Tongue (tissue), 2 donors: ENCODE results near the gene PLCL1. TPM values are rescaled to one million over a fixed set of nuclear protein-coding genes. Genes with fewer than 3 reads are reported as not detected.
"Not testable (repeated sequence)": the region's sequence is repeated elsewhere in the genome, so short reads cannot be mapped to it uniquely, and the experiment has no call there.

ENCODE experiments used
- DNase-seq: peaks from one replicate; pipeline ENCODE4 v3.0.0-alpha.2; 2015
- total RNA-seq: library from RNA; depleted of rRNA; stranded (reverse); fragments of >200 nt; gene quantifications from one replicate; pipeline ENCODE4 v1.2.3, GENCODE V29; 2014

The PLCL1 gene
- total RNA-seq, 1 donor from 2014 or later: 31.2 TPM

DNA sequence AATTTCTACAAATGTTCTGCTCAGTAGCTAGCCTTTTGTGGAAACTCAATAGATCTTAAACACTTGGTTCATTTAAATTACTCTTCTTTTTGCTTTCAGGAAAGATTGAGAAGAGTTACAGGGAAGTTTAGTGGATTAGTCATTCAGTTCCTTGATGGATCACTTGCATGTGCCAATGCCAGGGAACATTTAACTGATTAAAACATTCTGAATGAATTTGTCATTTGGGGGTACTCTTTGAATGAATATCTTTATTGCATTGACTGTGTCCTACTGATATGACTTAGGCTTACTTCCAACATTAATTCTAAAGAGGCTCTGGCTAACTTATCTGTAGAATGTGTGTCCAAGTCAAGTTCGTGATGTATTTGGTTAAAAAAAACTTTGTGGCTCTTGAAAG, 199.8 kb downstream of the PLCL1 start:
- no peak for DNase-seq

DNA sequence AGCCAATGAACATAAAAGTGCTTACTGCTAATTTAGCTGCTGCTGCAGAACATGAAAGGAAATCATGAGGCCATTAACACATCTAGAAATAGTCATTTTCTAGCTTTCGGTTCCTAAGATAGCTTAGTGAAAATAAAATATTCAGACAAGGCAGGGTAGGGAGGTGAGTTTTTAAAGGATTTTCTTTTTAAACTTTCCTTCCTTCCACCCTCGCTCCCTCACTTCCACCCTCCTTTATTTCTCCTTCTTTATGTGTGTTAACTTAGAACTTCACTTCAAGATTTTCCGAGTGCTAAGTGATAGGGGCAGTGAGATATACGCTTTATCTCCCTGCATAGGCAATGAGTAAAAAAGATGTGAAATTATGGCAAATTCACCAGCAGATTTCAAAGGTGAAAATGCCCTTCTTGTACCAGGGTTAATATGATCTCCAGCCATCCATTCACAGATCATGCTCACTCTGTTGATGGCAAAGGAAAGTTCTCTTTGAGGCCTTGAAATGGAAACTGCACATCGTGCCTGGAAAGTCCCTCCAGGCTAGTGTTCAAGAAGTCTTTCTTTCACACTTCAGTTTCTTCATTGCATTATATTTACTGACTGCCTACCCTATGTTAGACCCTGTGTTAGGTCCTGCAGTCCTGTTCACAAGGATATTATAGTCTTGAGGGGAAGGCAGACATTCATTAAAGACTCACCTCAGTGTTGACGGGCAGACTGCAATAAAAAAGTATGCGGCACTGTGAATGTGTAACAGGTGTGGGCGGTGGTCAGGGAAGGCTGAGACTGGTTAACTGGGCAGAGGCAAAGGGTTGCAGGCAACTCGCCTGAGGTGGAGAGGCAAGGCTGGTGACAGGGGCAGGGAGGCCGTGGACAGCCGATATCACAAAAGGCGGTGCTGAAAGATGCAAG, 200.8 kb downstream of the PLCL1 start:
- DNase-seq: no peak

DNA sequence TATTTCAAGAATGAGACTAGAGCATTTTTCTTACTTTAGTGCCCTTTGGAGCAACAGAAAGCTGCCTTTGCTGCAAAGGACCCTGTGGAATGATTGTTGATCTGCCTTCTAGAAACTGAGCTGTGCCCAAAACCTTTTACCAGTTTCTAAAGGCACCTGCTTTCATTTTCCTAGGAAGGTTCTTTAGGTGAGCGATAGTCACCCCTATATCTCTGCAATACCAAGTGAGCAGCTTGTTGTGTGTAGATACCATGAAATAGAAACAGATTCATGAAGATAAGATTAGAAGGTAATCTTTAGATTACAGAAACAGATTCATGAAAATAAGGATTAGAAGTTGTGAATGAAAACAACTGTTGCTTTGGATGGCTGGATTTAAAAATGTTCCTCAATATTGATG, 202.3 kb downstream of the PLCL1 start:
- DNase-seq: no peak

DNA sequence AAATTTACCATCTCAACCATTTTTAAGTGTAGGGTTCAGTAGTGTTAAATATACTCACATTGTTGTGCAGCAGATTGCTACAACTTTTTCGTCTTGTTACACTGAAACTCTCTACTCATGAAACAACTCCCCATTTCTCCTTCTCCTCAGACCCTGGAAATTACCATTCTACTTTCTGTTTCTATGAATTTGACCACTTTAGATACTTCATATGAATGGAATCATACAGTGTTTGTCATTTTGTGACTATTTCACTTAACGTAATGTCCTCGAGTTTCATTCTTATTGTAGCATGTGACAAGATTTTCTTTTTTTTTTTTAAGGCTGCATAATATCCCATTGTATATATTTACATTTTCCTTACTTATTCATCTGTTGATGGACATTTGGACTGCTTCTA, 203.8 kb downstream of the PLCL1 start:
- no peak for DNase-seq

DNA sequence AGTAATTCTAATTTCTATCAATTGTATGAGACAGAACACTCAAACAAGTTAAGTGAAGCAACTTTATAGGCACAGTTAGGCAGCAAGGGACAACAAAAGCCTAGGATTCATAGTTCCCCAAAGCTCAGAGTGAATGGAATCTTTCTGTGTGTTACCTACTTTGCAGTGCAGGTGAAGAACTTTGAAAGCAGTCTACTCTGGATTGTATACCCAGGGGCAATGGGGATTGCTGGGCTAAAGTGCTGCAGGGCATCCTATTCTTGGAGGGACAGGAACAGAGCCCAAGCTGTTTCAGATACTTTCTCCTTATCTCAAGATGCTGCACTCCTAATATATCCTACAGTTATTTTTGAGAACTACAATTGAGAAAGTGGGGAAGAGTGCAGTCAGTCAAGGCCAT, 207.6 kb downstream of the PLCL1 start:
- DNase-seq: no peak

DNA sequence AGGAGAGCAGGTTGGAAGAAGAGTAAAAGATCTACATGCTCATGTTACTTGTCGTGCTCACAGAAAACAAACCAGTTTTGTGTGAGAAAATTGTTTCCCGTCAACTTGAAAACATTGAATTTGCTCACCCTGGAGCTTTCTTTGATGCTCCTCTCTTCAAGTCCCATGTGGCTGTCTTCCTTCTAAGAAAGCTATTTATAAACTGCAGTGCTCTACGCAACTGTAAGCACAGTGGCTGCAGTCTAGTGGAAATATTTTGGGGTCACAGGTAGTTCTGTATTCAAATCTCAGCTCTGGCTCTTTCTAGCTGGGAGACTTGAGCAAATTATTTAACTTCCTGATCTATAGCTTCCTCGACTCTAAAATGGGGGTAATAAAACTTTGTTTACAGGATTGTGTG, 211.8 kb downstream of the PLCL1 start:
- peak; percentile 7 for DNase-seq

DNA sequence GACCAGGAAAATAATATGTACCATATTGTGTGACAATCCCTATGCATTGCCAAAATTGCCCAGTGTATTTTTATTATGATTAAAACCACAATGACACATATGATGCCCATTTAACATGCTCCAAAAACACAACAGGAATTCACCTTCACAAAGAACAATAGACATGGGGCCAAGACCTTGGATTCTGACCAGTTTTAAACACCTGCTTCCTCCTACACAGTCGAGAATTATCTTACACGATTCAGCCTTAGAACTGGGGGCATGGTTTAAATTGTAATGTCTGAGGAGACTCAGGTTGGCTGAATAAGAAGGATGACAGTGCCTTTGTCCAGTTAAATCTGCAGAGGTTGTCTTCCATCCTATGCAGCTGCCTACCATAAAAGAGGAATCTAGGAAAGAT, 212.7 kb downstream of the PLCL1 start:
- DNase-seq: no peak

DNA sequence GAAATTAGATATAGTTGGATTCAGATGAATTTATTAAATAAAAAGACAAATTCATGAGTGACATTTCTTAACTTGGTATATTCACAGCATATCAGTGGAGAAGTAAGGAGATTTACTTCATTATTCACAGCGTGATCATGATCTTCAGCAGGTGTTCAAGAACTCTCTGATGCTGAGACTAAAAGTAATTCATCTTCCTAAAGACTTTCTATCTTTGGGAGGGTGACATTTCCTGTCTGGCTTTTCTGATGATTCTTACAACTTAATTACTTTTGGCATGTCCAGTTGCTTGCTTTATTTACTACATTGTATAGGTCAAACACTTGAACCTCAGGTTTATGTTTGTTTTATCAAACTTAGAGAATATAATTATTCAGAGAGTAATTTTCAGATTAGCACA, 224.6 kb downstream of the PLCL1 start:
- no peak for DNase-seq

DNA sequence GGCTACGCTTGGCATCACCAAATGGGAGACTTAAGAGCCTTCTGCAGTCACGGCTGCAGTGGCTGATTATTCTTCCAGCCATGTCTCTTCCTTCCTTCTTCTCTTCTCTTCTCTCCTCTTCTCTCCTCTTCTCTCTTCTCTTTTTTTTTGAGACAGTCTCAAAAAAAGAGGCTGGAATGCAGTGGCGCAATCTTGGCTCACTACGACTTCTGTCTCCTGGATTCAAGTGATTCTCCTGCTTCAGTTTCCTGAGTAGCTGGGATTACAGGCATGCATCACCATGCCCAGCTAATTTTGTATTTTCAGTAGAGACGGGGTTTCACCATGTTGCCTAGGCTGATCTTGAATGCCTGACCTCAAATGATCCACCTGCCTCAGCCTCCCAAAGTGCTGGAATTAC, 225.2 kb downstream of the PLCL1 start:
- not testable (repeated sequence) for DNase-seq

DNA sequence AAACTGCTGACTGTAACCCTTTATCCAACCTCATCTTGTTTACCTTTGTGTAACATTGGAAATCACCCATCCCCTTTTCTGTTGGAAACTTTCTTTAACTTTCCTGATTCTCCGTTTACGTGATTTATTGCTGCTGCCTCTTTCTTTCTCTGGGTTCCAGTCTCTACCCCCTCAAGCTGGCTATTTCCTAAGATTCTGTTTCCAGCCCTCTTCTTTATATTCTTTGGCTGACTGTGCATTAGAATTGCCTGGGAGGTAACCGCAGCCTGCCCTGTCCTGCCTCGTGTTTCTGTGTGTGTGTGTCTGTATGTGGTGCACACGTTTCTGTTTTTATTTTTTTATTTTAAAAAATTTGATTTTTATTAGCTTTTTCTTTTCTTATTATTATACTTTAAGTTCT, 229.2 kb downstream of the PLCL1 start:
- DNase-seq: no peak

DNA sequence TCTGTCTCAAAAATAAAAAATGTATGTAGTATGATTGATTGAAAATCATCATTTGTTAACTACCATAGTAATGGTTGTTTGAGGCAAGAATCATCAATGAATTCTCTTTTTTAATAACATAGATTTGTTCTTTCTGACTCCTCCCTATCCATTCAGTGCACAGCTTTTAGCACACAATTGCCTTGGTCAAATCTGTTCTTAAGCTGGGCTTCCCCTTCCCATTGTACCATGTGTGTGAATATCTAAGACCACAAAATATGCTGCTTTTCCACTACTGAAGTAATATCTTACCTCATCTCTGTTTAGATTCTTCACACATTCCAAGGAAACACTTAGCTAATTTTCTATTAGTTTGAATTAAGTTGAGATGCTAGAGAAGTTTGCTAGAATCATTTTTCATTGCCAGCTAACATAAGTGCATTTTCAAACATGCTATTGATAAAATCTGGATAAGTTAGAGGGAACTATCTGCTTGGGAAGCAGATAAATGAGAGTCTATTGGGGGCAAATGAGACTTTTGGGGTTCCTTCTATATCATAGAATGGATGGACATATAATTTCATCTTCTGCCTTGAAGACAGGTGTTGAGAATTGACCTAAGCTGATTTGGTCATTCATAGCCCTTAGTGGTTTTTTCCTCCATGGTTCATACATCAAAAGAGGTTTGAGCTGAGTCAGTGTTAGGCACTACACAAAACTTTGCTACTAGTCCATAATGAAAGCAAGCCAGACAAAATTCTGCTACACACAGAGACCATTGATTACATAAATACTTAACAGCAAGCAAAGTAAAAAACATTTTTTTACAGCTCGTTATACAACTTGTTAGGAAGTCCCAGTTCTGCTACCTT, 231.9 kb downstream of the PLCL1 start:
- no peak for DNase-seq

DNA sequence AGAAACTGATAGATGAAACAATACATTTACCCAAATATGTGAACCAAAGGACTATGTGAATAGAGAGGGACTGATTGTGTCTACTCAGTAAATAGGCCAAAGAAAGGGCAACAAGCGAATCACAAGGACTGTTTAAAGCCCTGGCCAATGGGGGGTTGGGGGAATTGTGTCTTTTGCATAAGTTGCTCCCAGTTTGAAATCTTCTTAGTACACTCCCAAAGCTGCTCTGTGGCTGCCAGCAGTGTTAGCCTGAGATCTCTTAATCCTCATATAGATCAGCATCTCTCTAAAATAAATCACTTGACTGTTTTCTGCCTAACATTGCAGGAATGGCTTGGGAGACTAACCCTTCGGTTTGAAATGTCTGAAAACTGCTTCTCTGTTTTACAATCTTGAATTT, 236.4 kb downstream of the PLCL1 start:
- DNase-seq: no peak

DNA sequence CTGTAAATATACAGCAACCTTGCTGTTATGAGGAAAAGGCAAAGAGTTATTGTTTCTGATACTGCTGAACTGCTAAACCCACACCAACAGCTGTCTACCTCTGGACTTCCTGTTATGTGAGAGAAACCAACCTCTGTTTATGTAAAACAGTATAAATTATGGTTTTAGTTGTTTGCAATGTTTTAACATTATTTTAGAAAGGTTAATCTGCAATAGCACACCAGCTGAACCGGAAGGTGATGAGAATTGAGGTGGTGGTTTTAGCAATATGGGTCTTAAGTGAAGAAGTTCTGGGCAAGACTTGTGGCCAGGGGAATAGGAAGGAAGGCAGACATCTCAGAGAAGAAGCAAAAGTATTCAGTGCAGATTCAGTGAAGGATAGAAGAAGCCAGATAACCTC, 237.8 kb downstream of the PLCL1 start:
- DNase-seq: no peak

DNA sequence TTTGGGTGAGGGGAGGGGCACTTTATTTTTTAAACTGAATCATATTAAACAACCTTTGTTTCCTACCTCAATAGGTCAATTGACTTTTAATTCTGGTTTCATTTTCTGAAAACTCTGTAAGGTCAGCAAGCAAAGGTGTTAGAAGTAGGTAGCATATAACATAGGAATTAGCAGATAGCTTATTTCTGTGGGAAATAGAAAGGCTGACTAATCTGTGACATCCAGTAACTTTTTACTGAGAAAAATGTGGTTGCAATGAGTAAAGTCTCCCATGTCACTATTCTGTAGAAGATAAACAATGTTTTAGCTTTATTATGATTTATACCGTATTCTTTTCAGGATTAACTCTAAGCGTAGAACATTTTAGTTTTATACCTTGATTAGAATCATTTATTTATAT, 240.4 kb downstream of the PLCL1 start:
- no peak for DNase-seq

DNA sequence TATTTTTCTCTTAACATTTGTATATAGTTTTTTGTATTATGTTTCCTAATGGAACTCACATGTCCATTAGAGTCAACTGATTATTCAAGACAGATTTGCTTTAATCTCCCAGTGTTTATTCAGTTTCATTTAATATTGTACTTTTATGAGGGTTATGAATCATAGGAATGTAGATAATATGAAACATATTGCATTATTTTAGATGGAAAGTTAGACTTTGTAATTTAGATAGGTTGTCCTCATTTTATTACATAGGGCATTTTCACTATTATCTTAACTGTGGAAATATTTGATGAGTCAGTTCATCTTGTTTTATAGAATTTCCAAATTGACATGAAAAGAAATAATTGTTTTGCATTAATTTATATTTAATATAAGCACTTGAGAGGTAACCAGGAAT, 240.8 kb downstream of the PLCL1 start:
- no peak for DNase-seq

DNA sequence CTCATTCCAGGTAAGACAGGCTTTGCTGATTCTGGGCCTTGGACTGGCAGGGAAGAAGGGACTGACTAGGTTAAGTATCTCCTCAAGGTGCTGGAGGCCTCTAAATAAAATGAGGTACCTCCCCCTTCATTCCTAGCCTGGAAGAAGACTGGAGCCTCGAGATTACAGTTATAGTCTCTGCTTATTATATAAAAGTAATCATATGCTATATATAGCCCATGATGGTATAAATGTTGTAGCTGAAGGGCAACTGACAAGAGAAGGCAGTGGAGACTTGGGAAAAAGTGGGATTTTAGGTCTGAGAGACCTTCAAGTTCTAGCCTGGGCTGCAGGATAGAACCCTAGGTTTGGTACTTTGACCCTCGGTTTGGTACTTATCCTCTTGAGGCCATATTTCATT, 248.3 kb downstream of the PLCL1 start:
- no peak for DNase-seq

DNA sequence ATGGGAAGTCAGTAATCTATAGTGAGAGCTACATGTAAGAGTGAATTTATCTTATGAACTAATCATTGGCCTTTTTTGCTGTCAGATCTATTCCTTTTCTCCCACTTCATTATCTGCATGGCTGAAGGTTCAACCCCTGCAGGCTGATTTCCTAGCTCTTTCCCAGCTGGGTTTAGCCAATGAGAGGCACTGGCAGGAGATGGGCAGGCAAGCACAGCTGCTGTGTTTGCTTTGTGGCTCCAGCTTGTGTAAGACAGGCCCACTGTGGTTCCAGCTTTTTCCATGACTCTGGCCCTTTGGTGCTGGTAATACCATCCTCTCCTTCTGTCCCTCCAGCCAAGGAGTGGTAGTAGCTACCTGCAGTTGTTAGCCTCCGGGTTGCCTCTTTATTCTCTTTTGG, 248.8 kb downstream of the PLCL1 start:
- DNase-seq: no peak

DNA sequence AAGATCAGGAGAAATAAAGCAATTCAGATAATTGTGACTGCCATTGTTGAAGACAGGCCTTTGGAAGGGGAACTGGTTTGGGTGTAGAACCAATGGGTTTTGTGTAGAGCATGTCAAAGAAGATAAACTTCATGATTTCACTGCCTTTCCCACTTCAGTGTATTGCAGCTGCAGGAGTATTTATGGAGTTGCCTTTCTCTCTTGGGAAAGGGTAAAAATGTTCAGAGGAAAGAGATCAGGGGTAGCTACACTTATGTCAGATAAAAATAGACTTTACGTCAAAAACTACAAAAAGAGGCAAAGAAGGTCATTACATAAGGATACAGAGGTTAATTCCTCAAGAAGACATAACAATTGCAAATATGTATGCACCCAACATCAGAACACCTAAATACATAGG, 249.4 kb downstream of the PLCL1 start:
- DNase-seq: no peak

DNA sequence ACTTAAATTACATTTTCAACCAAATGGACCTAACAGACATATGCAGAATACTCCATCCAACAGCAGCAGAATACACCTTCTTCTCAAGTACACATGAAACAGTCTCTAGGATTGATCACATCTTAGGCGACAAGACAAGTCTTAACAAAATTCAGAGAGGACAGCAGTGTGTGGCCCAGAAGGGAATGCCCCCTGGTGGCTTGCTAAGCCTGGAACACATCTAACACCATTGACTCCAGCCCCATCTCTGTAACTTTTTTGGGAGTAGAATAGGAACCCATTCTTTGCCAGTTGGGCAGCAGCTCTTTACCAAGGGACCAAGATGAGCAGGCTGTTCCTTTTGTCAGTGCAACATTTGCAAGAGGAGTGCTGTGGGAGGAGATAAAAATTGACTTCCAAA, 249.9 kb downstream of the PLCL1 start:
- peak; percentile 8 for DNase-seq

DNA sequence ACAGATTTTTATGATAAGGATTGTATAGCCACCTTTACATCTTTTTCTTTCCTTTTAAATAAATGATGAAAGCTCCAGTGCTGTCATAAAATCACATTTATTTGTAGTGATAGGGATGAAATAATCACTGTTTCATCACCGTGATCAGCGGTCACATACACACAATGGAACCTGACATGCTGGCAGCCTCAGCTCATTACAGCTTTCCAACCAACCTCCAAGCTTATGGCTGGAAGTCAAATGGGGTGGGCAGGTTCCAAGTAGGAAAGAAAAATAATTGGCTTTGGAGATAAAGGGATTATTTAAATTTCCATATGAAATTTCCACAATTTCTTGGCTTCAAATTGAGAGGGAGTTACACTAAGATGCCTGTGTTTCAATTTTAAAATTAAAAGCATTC, 251.3 kb downstream of the PLCL1 start:
- DNase-seq: peak; percentile 10

DNA sequence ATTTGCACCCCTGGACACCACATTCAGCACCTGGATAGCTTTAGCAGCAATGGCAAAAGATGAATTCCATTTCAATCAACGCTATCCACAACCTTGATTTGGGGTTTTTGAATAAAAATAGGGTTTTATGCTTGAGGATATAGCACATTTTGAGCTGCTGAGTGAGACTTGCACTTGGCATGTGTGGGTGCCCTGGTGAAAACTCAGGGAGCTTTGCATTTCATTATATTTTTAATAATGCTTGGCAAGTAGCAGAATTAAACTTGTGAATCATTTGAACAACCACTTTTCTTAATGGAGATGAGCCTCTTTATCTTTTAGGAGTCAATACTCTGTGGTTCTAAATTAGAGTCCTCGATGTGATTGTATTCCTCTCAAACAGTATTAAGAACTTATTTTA, 252.4 kb downstream of the PLCL1 start:
- DNase-seq: no peak

DNA sequence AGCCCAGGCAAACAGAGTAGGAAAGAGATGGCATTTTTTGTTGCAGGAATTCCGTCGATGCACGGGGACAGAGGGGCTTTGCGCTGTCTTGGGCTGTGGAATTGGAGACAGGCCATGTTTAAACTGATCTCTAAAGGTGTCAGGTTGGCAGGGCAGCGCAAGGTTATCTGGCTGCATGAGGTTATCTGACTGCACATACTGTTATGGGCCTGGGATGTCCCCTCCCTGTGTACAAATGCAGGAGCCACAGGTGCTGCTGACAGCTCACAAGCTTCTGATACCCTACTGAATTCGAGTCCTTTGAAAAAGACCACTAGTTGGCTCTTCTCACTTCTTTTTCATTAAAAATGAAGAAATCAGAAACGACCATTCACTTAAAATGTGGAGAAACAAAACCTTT, 255.4 kb downstream of the PLCL1 start:
- DNase-seq: no peak

DNA sequence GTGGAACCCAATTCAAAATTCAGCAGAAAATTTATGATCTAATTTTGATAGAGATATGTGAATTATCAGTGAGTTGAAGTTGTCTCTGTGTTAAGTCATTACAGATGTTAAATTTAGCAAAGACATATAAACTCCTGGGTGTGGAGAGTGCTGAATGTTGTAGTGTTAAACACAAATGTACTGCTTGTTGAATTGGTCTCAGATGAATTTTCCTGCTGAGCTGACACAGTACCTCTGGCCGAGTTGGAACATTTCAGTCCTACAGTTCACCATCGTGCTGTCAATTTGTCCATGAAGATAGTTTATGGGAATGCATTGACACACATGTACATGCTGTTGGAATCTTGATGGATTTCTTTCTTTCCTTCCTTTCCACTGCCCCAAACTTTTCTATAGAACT, 255.9 kb downstream of the PLCL1 start:
- no peak for DNase-seq

DNA sequence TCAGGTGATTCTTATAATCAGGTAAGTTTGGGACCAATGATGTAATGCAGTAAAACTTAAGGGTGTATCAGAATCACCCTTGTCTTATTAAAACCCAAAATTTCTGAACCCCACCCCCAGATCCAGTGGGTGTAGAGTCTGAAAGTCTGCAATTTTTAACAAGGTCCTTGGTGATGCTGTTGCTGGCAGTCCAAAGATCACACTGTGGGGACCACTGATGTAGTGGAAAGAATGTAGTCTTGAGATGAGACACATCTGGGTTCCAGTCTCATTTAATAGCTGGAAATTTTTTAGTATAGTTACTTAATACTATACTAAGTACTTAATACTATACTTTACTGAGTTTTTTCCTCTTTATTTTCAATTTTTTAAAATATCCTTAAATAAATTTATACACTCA, 258.4 kb downstream of the PLCL1 start:
- DNase-seq: no peak
